NCI-H187 treated with DMSO at 0.1 percent for 48 hours (cell line): Measurements from ENCODE around the gene EGLN1.
"Not testable (repeated sequence)": the region's sequence is repeated elsewhere in the genome, so short reads cannot be mapped to it uniquely, and the experiment has no call there.

Source experiments
- DNase-seq: peaks from one replicate; lab custom pipeline; 2025; lab: John Stamatoyannopoulos, UW

Gene EGLN1

GRCh38 chr1:231421971-231422797 is at the start of gene EGLN1:
EGLN1 (minus strand) TSS chr1:231422287; CDS start chr1:231421888, 399 bp downstream.
- DNase-seq: peak; percentile 37

- DNase-seq: not testable (repeated sequence)
These were observed 49.4 kb upstream of the EGLN1 start for GRCh38 chr1:231471500-231471899.

- DNase-seq: not testable (repeated sequence)
These were observed 48.9 kb upstream of the EGLN1 start for GRCh38 chr1:231471027-231471426.

- DNase-seq: no peak
These were observed 45.9 kb upstream of the EGLN1 start for GRCh38 chr1:231467986-231468385.

GRCh38 chr1:231465051-231465450 is 43.0 kb upstream of the EGLN1 start:
- no peak for DNase-seq

- DNase-seq: no peak
These were observed 41.5 kb upstream of the EGLN1 start for GRCh38 chr1:231463541-231463940.

DNA sequence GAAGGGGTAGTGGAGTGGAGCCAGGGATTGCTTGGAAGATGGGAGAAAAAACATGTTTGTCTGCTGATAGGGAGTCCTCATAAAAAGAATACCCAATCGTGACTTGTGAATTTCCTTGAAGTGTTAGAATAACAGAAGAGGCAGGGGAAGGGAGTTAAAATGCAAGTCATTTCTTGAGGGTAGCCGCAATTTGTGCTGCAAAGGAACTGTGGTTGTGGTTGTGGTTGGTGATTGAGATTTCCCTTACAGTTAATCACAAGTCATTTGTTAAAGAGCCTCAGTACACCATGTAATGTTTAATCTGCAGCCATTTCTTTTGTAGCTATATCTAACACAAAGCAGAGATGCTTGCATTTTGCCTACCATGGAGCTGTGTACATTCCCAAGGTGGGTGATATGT is 38.5 kb upstream of the EGLN1 start:
- no peak for DNase-seq

DNA sequence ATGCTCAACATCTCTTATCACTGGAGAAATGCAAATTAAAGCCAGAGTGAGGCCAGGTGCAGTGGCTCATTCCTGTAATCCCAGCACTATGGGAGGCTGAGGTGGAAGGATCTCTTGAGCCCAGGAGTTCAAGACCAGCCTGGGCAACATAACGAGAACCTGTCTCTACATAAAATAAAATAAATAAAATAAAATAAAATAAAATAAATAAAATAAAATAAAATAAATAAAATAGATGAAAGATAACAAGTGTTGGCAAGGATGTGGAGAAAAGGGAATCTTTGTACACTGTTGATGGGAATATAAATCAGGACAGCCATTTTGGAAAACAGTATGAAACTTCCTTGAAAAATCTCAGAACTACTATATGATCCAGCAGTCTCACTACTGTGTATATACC is 37.4 kb upstream of the EGLN1 start:
- DNase-seq: not testable (repeated sequence)

DNA sequence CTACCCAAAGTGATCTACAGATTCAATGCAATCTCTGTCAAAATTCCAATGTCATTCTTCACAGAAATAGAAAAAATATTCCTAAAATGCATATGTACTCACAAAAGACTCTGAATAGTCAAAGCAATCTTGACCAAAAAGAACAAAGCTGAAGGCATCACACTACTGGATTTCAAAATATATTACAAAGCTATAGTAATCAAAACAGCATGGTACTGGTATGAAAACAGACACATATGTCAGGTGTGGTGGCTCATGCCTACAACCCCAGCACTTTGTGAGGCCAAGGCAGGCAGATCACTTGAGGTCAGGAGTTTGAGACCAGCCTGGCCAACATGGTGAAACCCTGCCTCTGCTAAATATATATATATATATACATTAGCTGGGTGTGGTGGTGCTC is 35.9 kb upstream of the EGLN1 start:
- DNase-seq: not testable (repeated sequence)

GRCh38 chr1:231454133-231454532 is 32.0 kb upstream of the EGLN1 start:
- DNase-seq: not testable (repeated sequence)

DNA sequence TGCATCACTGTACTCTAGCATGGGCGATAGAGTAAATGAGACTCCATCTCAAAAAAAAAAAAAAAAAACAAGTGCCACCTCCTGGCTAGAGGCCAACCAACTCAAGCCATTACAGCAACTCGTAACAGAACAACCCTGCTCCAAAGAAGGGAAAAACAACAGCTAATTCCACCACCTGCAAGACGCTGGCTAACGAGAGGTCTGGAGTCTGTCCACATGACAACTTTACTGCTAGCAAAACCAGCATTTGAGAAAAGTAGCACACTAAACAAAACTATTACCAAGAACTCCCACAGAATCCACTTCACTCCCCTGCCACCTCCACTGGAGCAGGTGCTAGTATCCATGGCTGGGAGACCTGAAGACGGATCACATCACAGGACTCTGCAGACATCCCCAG is 24.1 kb upstream of the EGLN1 start:
- no peak for DNase-seq

DNA sequence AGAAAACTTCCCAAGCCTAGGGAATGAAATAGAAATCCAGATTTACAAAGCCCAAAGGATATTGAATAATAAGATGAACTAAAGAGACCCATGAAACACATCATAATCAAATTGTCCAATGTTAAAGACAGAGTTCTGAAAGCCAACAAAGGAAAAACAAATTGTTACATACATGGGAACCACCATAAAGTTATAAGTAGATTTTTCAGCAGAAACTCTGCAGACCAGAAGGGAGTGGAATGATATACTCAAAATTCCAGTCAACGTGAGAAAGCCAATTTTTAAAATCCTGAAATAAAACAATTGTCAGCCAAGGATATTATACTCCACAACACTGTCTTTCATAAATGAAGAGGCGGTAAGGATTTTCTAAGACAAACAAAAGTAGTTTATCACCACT is 22.0 kb upstream of the EGLN1 start:
- DNase-seq: no peak

- no peak for DNase-seq
These were observed 21.3 kb upstream of the EGLN1 start for GRCh38 chr1:231443363-231443762.

- no peak for DNase-seq
These were observed 20.6 kb upstream of the EGLN1 start for GRCh38 chr1:231442735-231443134.

- DNase-seq: no peak
These were observed 10.9 kb upstream of the EGLN1 start for GRCh38 chr1:231432996-231433395.

- DNase-seq: no peak
These were observed 9.8 kb upstream of the EGLN1 start for GRCh38 chr1:231431665-231432415.

- not testable (repeated sequence) for DNase-seq
These were observed 8.7 kb upstream of the EGLN1 start for GRCh38 chr1:231430678-231431352.

GRCh38 chr1:231428377-231428776 is 6.3 kb upstream of the EGLN1 start:
- no peak for DNase-seq

GRCh38 chr1:231424950-231425805 is 3.1 kb upstream of the EGLN1 start:
- DNase-seq: no peak

DNA sequence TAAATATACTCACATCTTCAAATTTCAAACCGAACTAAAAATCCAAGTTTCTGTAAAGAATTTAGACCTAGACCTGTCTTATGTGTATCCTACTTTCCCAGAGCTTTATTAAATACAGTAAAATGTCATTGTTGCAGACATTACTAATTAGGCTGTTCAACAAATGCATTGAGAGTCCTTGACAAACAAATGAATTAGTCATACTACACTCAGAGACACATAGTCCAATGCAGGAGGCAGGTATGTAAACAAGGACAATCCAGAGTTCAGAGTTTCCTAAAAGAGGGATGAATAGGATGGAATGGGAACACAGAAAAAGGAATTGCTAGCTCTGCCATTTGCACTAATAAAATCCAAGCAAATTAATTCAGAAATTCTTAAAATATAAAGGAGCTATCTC is 1.6 kb upstream of the EGLN1 start:
- no peak for DNase-seq

- no peak for DNase-seq
These were observed 767 bp upstream of the EGLN1 start for GRCh38 chr1:231422798-231423309.
